ENCODE results near the gene ZNF253. TPM values are rescaled to one million over a fixed set of nuclear protein-coding genes. Genes with fewer than 3 reads are reported as not detected.

ZNF253 gene
- total and polyA plus RNA-seq, 9 of the 15 experiments (the other 6 are each of a cell fraction or from before 2014, with no cell fraction given), result 4.0 to 14.4 (median 7.5) TPM

DNA sequence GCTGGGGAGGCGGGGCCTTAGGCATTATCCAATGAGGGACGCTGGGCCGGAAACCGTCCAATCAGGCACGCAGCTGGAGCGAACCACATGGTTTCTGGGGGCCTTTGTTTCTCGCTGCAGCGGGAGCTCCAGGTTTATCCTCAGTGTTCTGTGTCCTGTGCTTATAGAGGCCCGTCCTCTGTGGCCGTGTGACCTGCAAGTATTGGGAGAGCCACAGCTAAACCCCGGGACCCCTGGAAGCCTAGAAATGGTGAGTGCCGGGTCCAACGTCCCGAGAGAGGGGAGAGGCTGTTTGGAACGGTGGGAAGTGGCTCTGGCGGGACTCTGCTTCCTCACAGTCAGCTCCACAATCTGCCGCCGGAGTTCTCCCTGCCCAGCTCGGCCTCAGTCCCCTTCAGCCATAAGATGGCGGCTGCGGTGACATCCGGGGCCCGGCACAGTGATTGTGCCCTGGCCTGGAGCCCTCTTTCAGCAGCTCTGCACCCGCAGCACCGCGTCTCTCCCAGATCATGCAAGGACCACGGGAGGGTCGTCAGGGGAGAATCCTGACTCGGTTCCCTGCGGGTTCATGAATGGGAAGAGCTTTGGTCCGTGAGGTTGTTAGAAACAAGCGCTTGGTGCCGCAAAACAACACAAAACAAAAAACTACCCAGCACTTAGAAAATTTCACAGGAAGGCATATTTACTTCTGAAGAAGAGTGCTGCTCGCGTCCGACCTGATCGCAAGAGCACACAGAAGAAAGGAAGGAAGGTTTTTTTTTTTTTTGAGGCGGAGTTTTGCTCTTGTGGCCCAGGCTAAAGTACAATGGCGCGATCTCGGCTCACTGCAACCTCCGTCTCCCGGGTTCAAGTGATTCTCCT is at the start of gene ZNF253 (continued):
- TF ChIP-seq, protein P1, sequence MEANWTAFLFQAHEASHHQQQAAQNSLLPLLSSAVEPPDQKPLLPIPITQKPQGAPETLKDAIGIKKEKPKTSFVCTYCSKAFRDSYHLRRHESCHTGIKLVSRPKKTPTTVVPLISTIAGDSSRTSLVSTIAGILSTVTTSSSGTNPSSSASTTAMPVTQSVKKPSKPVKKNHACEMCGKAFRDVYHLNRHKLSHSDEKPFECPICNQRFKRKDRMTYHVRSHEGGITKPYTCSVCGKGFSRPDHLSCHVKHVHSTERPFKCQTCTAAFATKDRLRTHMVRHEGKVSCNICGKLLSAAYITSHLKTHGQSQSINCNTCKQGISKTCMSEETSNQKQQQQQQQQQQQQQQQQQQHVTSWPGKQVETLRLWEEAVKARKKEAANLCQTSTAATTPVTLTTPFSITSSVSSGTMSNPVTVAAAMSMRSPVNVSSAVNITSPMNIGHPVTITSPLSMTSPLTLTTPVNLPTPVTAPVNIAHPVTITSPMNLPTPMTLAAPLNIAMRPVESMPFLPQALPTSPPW (CRISPR knock-in tag; IDR thresholded peaks at IDR 0.05), result no peak
- TF ChIP-seq TEAD2 (tag; IDR thresholded peaks at IDR 0.05), result no peak
- no peak for TF ChIP-seq BRF1 (IDR thresholded peaks at IDR 0.05; ENCODE audit: borderline replicate concordance, extremely low read depth, insufficient read length)
- TF ChIP-seq MTA2 (IDR thresholded peaks at IDR 0.05; ENCODE audit: low read depth), result no peak
- TF ChIP-seq POLR2B (IDR thresholded peaks at IDR 0.05; ENCODE audit: low read depth, partially characterized antibody), result peak; percentile 93
- TF ChIP-seq CHD4 (IDR thresholded peaks at IDR 0.05; ENCODE audit: insufficient read depth, insufficient replicate concordance, low read depth, low read length, poor library complexity, severe bottlenecking), result no peak
- TF ChIP-seq PML (IDR thresholded peaks at IDR 0.05; ENCODE audit: low read length), result peak; percentile 82
- TF ChIP-seq, protein P2, sequence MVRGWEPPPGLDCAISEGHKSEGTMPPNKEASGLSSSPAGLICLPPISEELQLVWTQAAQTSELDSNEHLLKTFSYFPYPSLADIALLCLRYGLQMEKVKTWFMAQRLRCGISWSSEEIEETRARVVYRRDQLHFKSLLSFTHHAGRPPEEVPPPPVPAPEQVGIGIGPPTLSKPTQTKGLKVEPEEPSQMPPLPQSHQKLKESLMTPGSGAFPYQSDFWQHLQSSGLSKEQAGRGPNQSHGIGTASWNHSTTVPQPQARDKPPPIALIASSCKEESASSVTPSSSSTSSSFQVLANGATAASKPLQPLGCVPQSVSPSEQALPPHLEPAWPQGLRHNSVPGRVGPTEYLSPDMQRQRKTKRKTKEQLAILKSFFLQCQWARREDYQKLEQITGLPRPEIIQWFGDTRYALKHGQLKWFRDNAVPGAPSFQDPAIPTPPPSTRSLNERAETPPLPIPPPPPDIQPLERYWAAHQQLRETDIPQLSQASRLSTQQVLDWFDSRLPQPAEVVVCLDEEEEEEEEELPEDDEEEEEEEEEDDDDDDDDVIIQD (CRISPR knock-in tag; IDR thresholded peaks at IDR 0.05), result no peak
- TF ChIP-seq E2F3 (CRISPR knock-in tag; IDR thresholded peaks at IDR 0.05), result no peak
- TF ChIP-seq ZFP30 (CRISPR knock-in tag; IDR thresholded peaks at IDR 0.05; ENCODE audit: borderline replicate concordance), result no peak
- TF ChIP-seq SAP30 (IDR thresholded peaks at IDR 0.05; ENCODE audit: borderline replicate concordance, insufficient read depth, low read depth, low read length, poor library complexity, severe bottlenecking), result peak; percentile 67
- 0 out of 2 replicates have a peak, but pooled peaks have one; percentile 65 for TF ChIP-seq RNF2 (IDR thresholded peaks at IDR 0.05)
- no peak for TF ChIP-seq TCF3 (CRISPR knock-in tag; IDR thresholded peaks at IDR 0.05)
- TF ChIP-seq KLF10 (CRISPR knock-in tag; IDR thresholded peaks at IDR 0.05), result no peak
- TF ChIP-seq, protein P3, sequence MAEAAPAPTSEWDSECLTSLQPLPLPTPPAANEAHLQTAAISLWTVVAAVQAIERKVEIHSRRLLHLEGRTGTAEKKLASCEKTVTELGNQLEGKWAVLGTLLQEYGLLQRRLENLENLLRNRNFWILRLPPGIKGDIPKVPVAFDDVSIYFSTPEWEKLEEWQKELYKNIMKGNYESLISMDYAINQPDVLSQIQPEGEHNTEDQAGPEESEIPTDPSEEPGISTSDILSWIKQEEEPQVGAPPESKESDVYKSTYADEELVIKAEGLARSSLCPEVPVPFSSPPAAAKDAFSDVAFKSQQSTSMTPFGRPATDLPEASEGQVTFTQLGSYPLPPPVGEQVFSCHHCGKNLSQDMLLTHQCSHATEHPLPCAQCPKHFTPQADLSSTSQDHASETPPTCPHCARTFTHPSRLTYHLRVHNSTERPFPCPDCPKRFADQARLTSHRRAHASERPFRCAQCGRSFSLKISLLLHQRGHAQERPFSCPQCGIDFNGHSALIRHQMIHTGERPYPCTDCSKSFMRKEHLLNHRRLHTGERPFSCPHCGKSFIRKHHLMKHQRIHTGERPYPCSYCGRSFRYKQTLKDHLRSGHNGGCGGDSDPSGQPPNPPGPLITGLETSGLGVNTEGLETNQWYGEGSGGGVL (CRISPR knock-in tag; IDR thresholded peaks at IDR 0.05), result no peak
- no peak for TF ChIP-seq ZNF24 (IDR thresholded peaks at IDR 0.05)
- no peak; the same call in 1 of the 2 replicates for TF ChIP-seq ILF3 (IDR thresholded peaks at IDR 0.05; ENCODE audit: borderline replicate concordance)
- TF ChIP-seq CHD2 (IDR thresholded peaks at IDR 0.05; ENCODE audit: low read depth, low read length), result peak; percentile 61
- peak in 1 of 2 experiments; percentile 61; a peak in 1 of 4 replicates for TF ChIP-seq KDM4B (IDR thresholded peaks at IDR 0.05; ENCODE audit: borderline replicate concordance in 2 of 2, low read depth in 1 of 2)
- no peak for TF ChIP-seq MYNN (IDR thresholded peaks at IDR 0.05)
- TF ChIP-seq MYNN (CRISPR knock-in tag; IDR thresholded peaks at IDR 0.05), result no peak
- TF ChIP-seq NFYB (IDR thresholded peaks at IDR 0.05; ENCODE audit: extremely low read depth, insufficient read length), result peak; percentile 98
- TF ChIP-seq KHSRP (IDR thresholded peaks at IDR 0.05), result no peak
- TF ChIP-seq FOXK1 (CRISPR knock-in tag; IDR thresholded peaks at IDR 0.05; ENCODE audit: borderline replicate concordance), result no peak

Measured in K562 (cell line).